Bladder microvascular endothelial cell (primary cell): ENCODE results near the gene CPNE6. TPM values are rescaled to one million over a fixed set of nuclear protein-coding genes. Genes with fewer than 3 reads are reported as not detected.

ENCODE experiments used
- total RNA-seq: library from RNA; depleted of rRNA; stranded (reverse); fragments of >200 nt; gene quantifications from 2 replicates; pipeline ENCODE4 v1.2.3, GENCODE V29; 2014

The CPNE6 gene
- not detected in 2 replicates for total RNA-seq

GRCh38 chr14:24071144-24071697 lies at the start of gene CPNE6:
CPNE6 (plus strand) TSS chr14:24071562; CDS start chr14:24072937, 1,375 bp downstream.

GRCh38 chr14:24051789-24052655 lies 19.3 kb upstream of the CPNE6 start, which contains the start of gene CARMIL3:
CARMIL3 (plus strand) TSS chr14:24052009; CDS start chr14:24052154, 145 bp downstream.

GRCh38 chr14:24093901-24094840 lies 22.8 kb downstream of the CPNE6 start, which contains the start of gene PCK2:
PCK2 (plus strand) TSS chr14:24094311; CDS start chr14:24094406, 95 bp downstream.

GRCh38 chr14:24114532-24115421 lies 43.4 kb downstream of the CPNE6 start, which contains the start of the genes DCAF11 and NRL:
DCAF11 (plus strand) TSS chr14:24114777; CDS start chr14:24115595, 818 bp downstream.
NRL (minus strand) TSS chr14:24114949; CDS start chr14:24082848, 32,101 bp downstream.

Other genes starting within 250 kb of the CPNE6 start
- gene DHRS4, start 117.8 kb upstream of the CPNE6 start, total RNA-seq, result 39.0 and 58.4 TPM in 2 replicates
- 11.6 and 15.7 TPM in 2 replicates for gene DHRS4L2, start 82.6 kb upstream of the CPNE6 start, total RNA-seq
- not detected in 2 replicates for gene CARMIL3, start 19.6 kb upstream of the CPNE6 start, total RNA-seq
- gene PCK2, start 22.7 kb downstream of the CPNE6 start, total RNA-seq, result 4.4 and 9.4 TPM in 2 replicates
- 58.8 and 60.2 TPM in 2 replicates for gene DCAF11, start 43.2 kb downstream of the CPNE6 start, total RNA-seq
- gene NRL, start 43.4 kb downstream of the CPNE6 start, total RNA-seq, result 0.82 and 0.97 TPM in 2 replicates
- gene FITM1, start 59.1 kb downstream of the CPNE6 start, total RNA-seq, result 0.13 TPM in 1 of 2 replicates, not detected in the other
- 118 and 158 TPM in 2 replicates for gene PSME1, start 64.6 kb downstream of the CPNE6 start, total RNA-seq
- gene EMC9, start 70.0 kb downstream of the CPNE6 start, total RNA-seq, result 17.6 and 28.3 TPM in 2 replicates
- 124 and 147 TPM in 2 replicates for gene PSME2, start 75.0 kb downstream of the CPNE6 start, total RNA-seq
- 37.1 and 38.4 TPM in 2 replicates for gene RNF31, start 75.9 kb downstream of the CPNE6 start, total RNA-seq
- 55.4 and 72.4 TPM in 2 replicates for gene IRF9, start 89.7 kb downstream of the CPNE6 start, total RNA-seq
- 2.3 and 2.5 TPM in 2 replicates for gene REC8, start 100.5 kb downstream of the CPNE6 start, total RNA-seq
- gene IPO4, start 117.3 kb downstream of the CPNE6 start, total RNA-seq, result 22.2 and 46.8 TPM in 2 replicates
- gene TM9SF1, start 123.9 kb downstream of the CPNE6 start, total RNA-seq, result 30.3 and 60.7 TPM in 2 replicates
- not detected in 2 replicates for gene TSSK4, start 134.1 kb downstream of the CPNE6 start, total RNA-seq
- 13.4 and 38.1 TPM in 2 replicates for gene CHMP4A, start 141.9 kb downstream of the CPNE6 start, total RNA-seq
- 6.3 and 7.7 TPM in 2 replicates for gene MDP1, start 144.5 kb downstream of the CPNE6 start, total RNA-seq
- gene NEDD8, start 160.8 kb downstream of the CPNE6 start, total RNA-seq, result 259 and 308 TPM in 2 replicates
- gene GMPR2, start 161.4 kb downstream of the CPNE6 start, total RNA-seq, result 97.6 and 118 TPM in 2 replicates
- gene TINF2, start 171.1 kb downstream of the CPNE6 start, total RNA-seq, result 41.1 and 55.2 TPM in 2 replicates
- gene TGM1, start 191.6 kb downstream of the CPNE6 start, total RNA-seq, result 0.32 and 1.6 TPM in 2 replicates
- 16.0 and 27.5 TPM in 2 replicates for gene RABGGTA, start 200.0 kb downstream of the CPNE6 start, total RNA-seq
- gene DHRS1, start 228.2 kb downstream of the CPNE6 start, total RNA-seq, result 6.9 and 10.8 TPM in 2 replicates
- 18.5 and 29.8 TPM in 2 replicates for gene NOP9, start 228.3 kb downstream of the CPNE6 start, total RNA-seq
- gene CIDEB, start 236.4 kb downstream of the CPNE6 start, total RNA-seq, result 3.7 and 3.8 TPM in 2 replicates
- gene LTB4R2, start 238.6 kb downstream of the CPNE6 start, total RNA-seq, result 2.6 and 5.0 TPM in 2 replicates
- gene LTB4R, start 239.9 kb downstream of the CPNE6 start, total RNA-seq, result 2.4 and 4.2 TPM in 2 replicates